B cell (primary cell): ENCODE results near the gene MSL1. TPM values are rescaled to one million over a fixed set of nuclear protein-coding genes. Genes with fewer than 3 reads are reported as not detected.

ENCODE experiments used
- ATAC-seq: fragments of 200-7000 bp; cut with Tn5 transposase; one replicate; pipeline ENCODE4 v1.10.0; 2021; ENCODE audit warnings: low read depth, mild to moderate bottlenecking, moderate number of reproducible peaks, moderate library complexity
- CTCF ChIA-PET: fragments of 350-600 bp; sonication (Branson Sonifier 250); formaldehyde crosslinking; loops from one replicate; lab custom pipeline; 2021; ENCODE audit warnings: antibody characterized with exemption, inconsistent platforms; lab: Charles Lee
- POLR2A ChIA-PET: fragments of 350-600 bp; sonication (Branson Sonifier 250); formaldehyde crosslinking; loops from one replicate; lab custom pipeline; 2021; ENCODE audit warnings: antibody characterized with exemption; lab: Charles Lee
- DNase-seq: peaks from one replicate; pipeline ENCODE4 v3.0.0; 2013
- H2AFZ ChIP-seq: 2 replicates; pipeline ENCODE4 v1.6.1; 2012; ENCODE audit warnings: mild to moderate bottlenecking, low read depth, low read length; ENCODE audit not compliant: insufficient read depth, poor library complexity, severe bottlenecking
- H3K27ac ChIP-seq, 2 donors: 1 replicate in 1 of 2; 2 replicates in 1 of 2; pipeline ENCODE4 v1.5.1; 2012 to 2013; ENCODE audit warnings: low read length in 2 of 2, mild to moderate bottlenecking in 2 of 2, moderate library complexity in 1 of 2
- H3K27me3 ChIP-seq, 4 experiments: fragments of 200-600 bp in 1 of 4; sonication (generic) in 1 of 4; replicated peaks in 1 of 4; 1 replicate in 2 of 4; 2 replicates in 2 of 4; pipeline versions ENCODE4 v1.6.1 to v1.7.0; 2013 to 2016; ENCODE audit warnings: low read length in 3 of 4, mild to moderate bottlenecking in 2 of 4, mixed read lengths in 1 of 4, moderate library complexity in 1 of 4; ENCODE audit not compliant: insufficient read depth in 4 of 4, control insufficient read depth in 3 of 4; ENCODE audit errors: control extremely low read depth in 1 of 4
- H3K36me3 ChIP-seq, 2 experiments: replicated peaks in 1 of 2; 1 replicate in 1 of 2; 2 replicates in 1 of 2; pipeline versions ENCODE4 v1.6.1 to v1.7.1; 2013; ENCODE audit warnings: low read length in 1 of 2; ENCODE audit not compliant: insufficient read depth in 2 of 2, control insufficient read depth in 1 of 2; ENCODE audit errors: control extremely low read depth in 1 of 2, extremely low read depth in 1 of 2
- H3K4me1 ChIP-seq, 2 donors: fragments of 200-600 bp in 1 of 2; sonication (generic) in 1 of 2; 1 replicate in 1 of 2; 2 replicates in 1 of 2; pipeline versions ENCODE4 v1.5.1 to v1.6.1; 2013 to 2017; ENCODE audit warnings: low read length in 2 of 2; ENCODE audit not compliant: control insufficient read depth in 2 of 2, insufficient read depth in 2 of 2
- H3K4me2 ChIP-seq: replicated peaks from 2 replicates; pipeline ENCODE3; 2012; ENCODE audit warnings: mild to moderate bottlenecking, low read depth, low read length; ENCODE audit not compliant: poor library complexity, severe bottlenecking
- H3K4me3 ChIP-seq, 5 experiments: fragments of 200-600 bp in 1 of 5; sonication (generic) in 1 of 5; 1 replicate in 3 of 5; 2 replicates in 2 of 5; pipeline versions ENCODE4 v1.5.1 to v1.7.0; 2011 to 2016; ENCODE audit warnings: low read length in 4 of 5, mild to moderate bottlenecking in 4 of 5, low read depth in 2 of 5, control low read depth in 1 of 5, moderate library complexity in 1 of 5; ENCODE audit not compliant: insufficient read depth in 1 of 5; ENCODE audit errors: control extremely low read depth in 1 of 5, extremely low read depth in 1 of 5
- H3K79me2 ChIP-seq: fragments of 200-600 bp; sonication (generic); one replicate; pipeline ENCODE4 v1.6.0; 2016; ENCODE audit warnings: low read length; ENCODE audit not compliant: control insufficient read depth, insufficient read depth
- H3K9ac ChIP-seq: fragments of 200-600 bp; sonication (generic); 2 replicates; pipeline ENCODE4 v1.6.1; 2017; ENCODE audit warnings: mild to moderate bottlenecking, low read length, moderate library complexity
- H3K9me3 ChIP-seq, 3 donors: one replicate each; pipeline versions ENCODE4 v1.6.1 to v1.7.1; 2013; ENCODE audit warnings: low read length in 2 of 3; ENCODE audit not compliant: control insufficient read depth in 2 of 3, insufficient read depth in 1 of 3; ENCODE audit errors: control extremely low read depth in 1 of 3
- H4K20me1 ChIP-seq: 2 replicates; pipeline ENCODE4 v1.6.0; 2012; ENCODE audit warnings: mild to moderate bottlenecking, low read length; ENCODE audit not compliant: insufficient read depth, control insufficient read depth, poor library complexity, severe bottlenecking
- H3K27ac Mint-ChIP-seq: one replicate; pipeline ENCODE4 v1.8.0; 2021; ENCODE audit warnings: mixed read lengths
- H3K27me3 Mint-ChIP-seq: one replicate; pipeline ENCODE4 v1.8.0; 2021; ENCODE audit warnings: mixed read lengths
- H3K4me1 Mint-ChIP-seq: one replicate; pipeline ENCODE4 v1.8.0; 2021; ENCODE audit warnings: mixed read lengths
- H3K4me3 Mint-ChIP-seq: one replicate; pipeline ENCODE4 v1.8.0; 2021; ENCODE audit warnings: mixed read lengths
- H3K9me3 Mint-ChIP-seq: one replicate; pipeline ENCODE4 v1.8.0; 2022; ENCODE audit warnings: mixed read lengths; ENCODE audit not compliant: insufficient read depth
- CTCF ChIP-seq: fragments of 200-600 bp; IDR thresholded peaks from one replicate; pipeline ENCODE4 v1.8.0; 2022; ENCODE audit warnings: antibody characterized with exemption, mild to moderate bottlenecking
- EZH2 ChIP-seq: IDR thresholded peaks from 2 replicates; pipeline ENCODE4 v1.6.1; 2012; ENCODE audit warnings: borderline replicate concordance, low read depth, mild to moderate bottlenecking, moderate library complexity, low read length; ENCODE audit not compliant: insufficient read depth, poor library complexity, severe bottlenecking
- WGBS: methylation state at CpG from one replicate; pipeline ENCODE4 v1.1.5; 2013; ENCODE audit warnings: missing lambda C conversion rate; ENCODE audit not compliant: insufficient coverage; 5-methylcytosine and 5-hydroxymethylcytosine counted together
- intact Hi-C: fragments of 100-400 bp; cut with micrococcal nuclease; formaldehyde crosslinking; loops from one replicate; pipeline ENCODE4 v1.10.0; 2022
- polyA plus RNA-seq: library from polyadenylated mRNA; depleted of rRNA; stranded (reverse); fragments of >200 nt; gene quantifications from 2 replicates; pipeline ENCODE4 v1.2.3, GENCODE V29; 2012
- total RNA-seq, 2 donors: library from RNA; stranded (reverse); fragments of 120-200 nt in 1 of 2; gene quantifications; 1 replicate in 1 of 2; 2 replicates in 1 of 2; pipeline versions ENCODE4 v1.2.3 to v1.2.4, GENCODE V29; 2013 to 2022

Gene MSL1
- total and polyA plus RNA-seq, 2 donors (not counting 1 experiment from before 2014, with no cell fraction given) = 80.1 to 129 TPM

DNA sequence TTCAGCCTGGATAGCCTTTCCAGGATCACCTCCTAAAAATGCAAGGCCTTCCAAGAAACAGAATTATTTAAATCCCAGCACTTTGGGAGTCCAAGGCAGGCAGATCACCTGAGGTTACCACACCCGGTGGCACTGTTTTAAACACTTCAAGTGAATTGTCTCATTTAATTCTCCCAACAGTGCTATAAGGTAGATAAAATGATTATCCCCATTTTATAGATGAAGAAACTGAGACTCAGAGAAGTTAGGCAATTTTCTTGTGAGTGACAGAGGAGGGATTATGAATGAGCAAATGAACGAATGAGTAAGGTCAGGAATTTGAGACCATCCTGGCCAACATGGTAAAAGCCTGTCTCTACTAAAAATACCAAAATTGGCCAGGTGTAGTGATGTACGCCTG, 42.2 kb upstream of the MSL1 start:
- TF ChIP-seq CTCF (no peak), EZH2 (no peak)
- CTCF ChIA-PET = interaction anchor here (1.1 to 8.0 kb wide), 2 partner anchors 11 to 20 kb away, joined by 3 to 70 read pairs; no protein-coding TSS in a partner anchor
- Histone ChIP-seq H4K20me1 (peaks cover 11% of the 10 kb centered on the region), H3K27ac (no peak overlapping the region), H3K36me3 (peaks cover 7 to 17% of the 10 kb centered on the region in 2 experiments), H3K9ac (no peak overlapping the region), H3K79me2 (peaks cover 8% of the 10 kb centered on the region), H3K4me2 (no peak overlapping the region), H3K27me3 (no peaks in the 10 kb centered on the region), H3K9me3 (no peaks in the 10 kb centered on the region), H3K4me1 (peaks cover 11 to 12% of the 10 kb centered on the region in 2 donors), H2AFZ (no peak overlapping the region), H3K4me3 (no peak overlapping the region)
- Mint-ChIP-seq H3K27me3 (no peaks in the 10 kb centered on the region), H3K4me3 (no peak overlapping the region), H3K27ac (no peak overlapping the region), H3K9me3 (no peaks in the 10 kb centered on the region), H3K4me1 (peaks cover 17% of the 10 kb centered on the region)
- no CpG with 5 or more reads among the region's 3 CpGs for WGBS
- ATAC-seq = no peak
- intact Hi-C loops = loop anchor here (5.0 kb wide), 1 partner anchor 33 kb away; no protein-coding TSS in a partner anchor
- POLR2A ChIA-PET = no interaction called here
- DNase-seq = no peak

GRCh38 chr17:40084477-40084876, 37.3 kb upstream of the MSL1 start:
- Histone ChIP-seq H3K79me2 (peaks cover 3% of the 10 kb centered on the region), H3K4me1 (no peaks in the 10 kb centered on the region), H4K20me1 (no peaks in the 10 kb centered on the region), H3K4me2 (no peak overlapping the region), H3K9me3 (no peaks in the 10 kb centered on the region), H3K36me3 (peaks cover 8 to 33% of the 10 kb centered on the region in 2 experiments), H2AFZ (no peak overlapping the region), H3K9ac (no peak overlapping the region), H3K27ac (no peak overlapping the region), H3K4me3 (no peak overlapping the region), H3K27me3 (no peaks in the 10 kb centered on the region)
- no peak for TF ChIP-seq EZH2
- TF ChIP-seq CTCF = no peak
- peaks cover 3% of the 10 kb centered on the region for H3K4me1 Mint-ChIP-seq
- intact Hi-C loops = no loop called here
- WGBS = 94% methylated on average over 13 of the region's 14 CpGs
- ATAC-seq (no peak), DNase-seq (no peak)
- CTCF ChIA-PET = interaction anchor here (1.1 to 8.0 kb wide), 7 partner anchors 9 to 83 kb away, joined by 4 to 85 read pairs (median 19); partner anchors contain the start of gene NR1D1
- POLR2A ChIA-PET = interaction anchor here (0.7 kb wide), 1 partner anchor 20 kb away, joined by 3 read pairs; no protein-coding TSS in a partner anchor
- H3K4me3 Mint-ChIP-seq = no peak overlapping the region
- H3K9me3 Mint-ChIP-seq = no peaks in the 10 kb centered on the region
- no peaks in the 10 kb centered on the region for H3K27me3 Mint-ChIP-seq
- no peak overlapping the region for H3K27ac Mint-ChIP-seq
